Fibroblast of skin of right quadriceps (primary cell): ENCODE results near the gene SLC10A3.
A peak's percentile ranks its signal among the peaks of the same experiment; 100 is the strongest.

ENCODE experiments used
- DNase-seq: peaks from one replicate; pipeline ENCODE4 v3.0.0-alpha.2; 2013

SLC10A3 gene

DNA sequence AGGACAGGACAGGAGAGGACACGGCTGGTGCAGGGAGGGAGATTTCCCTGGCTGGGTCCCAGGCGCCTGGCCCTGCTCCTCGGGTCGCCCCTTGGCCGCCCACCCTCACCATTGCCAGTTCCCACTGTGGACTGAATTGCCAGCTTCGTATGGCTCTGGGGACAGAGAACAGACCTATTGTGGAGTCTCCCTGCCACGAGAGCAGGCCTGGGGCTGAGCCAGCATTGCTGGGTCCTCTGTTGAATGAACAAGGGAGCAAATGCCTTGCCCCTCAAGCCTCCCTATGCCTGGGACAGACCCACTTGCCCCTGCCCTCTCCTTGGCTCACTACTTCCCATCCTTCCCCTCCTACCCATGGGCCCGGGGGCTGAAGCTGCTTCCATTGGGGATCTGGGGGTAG, 28.0 kb downstream of the SLC10A3 start:
- DNase-seq, result no peak

DNA sequence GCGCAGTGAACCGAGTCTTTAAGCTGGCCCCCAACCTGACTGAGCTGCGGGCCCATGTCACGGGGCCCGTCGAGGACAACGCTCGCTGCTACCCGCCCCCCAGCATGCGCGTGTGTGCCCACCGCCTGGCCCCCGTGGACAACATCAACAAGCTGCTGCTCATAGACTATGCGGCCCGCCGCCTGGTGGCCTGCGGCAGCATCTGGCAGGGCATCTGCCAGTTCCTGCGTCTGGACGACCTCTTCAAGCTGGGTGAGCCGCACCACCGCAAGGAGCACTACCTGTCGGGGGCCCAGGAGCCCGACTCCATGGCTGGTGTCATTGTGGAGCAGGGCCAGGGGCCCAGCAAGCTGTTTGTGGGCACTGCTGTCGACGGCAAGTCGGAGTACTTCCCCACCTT, 30.1 kb downstream of the SLC10A3 start:
- DNase-seq, result no peak

DNA sequence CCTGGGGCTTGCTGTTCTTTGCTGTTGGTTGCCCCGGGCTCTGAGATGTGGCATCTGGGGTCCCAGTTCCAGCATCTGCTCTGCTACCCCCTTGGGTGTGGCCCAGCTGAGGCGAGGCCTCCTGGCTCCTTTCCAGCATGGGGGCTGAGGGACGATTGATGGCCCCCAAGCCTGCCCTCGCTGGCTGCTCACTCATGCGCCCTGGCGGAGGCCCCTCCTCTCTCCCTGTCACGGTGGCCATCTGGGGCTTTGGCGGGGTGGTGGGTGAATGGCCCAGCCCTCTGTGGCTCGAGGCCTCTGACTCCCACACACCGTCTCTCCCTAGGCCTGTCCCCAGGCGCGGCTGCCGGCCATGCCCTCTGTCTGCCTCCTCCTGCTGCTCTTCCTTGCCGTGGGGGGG, 30.6 kb downstream of the SLC10A3 start:
- DNase-seq, result no peak

DNA sequence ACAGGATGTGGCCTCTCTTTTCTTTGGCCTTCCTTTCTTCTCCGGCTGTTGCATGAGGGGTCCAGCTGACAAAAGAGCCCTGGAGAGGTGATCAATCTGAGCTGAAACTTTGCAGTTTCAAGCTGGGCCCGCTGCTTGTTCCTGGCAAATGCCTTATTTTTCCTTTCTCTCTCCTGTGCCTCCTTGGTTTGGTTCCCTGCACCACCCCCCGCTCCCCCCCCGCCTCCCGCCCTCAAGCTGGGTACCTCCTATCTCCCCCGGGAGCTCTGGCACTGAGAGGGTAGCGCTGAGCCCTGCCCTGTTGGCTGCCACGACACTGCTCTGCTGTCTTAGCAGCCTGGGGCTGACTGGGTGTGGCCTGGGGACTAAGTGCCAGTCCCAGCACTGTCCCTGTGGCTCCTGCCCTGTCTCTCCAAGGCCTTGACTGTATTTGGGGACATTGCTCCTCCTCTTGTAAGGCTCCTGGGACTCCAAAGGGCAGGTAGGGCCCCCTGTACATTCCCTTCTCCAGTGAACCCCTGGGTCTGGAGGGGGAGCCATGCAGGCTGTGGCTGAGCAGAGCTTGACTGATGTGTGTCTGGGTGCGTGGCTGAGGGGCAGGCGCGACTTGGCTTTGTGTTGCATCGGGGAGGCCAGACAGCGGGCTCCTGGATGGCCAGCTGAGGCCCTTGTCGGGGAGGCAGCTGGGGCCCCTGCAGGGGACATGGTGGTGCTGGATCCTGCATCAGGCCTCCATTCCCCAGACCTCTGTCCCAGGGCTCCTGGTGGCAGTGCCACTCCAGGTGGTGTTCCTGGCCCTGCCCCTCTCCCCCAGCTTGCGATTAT, 31.3 kb downstream of the SLC10A3 start:
- DNase-seq, result peak; percentile 4

DNA sequence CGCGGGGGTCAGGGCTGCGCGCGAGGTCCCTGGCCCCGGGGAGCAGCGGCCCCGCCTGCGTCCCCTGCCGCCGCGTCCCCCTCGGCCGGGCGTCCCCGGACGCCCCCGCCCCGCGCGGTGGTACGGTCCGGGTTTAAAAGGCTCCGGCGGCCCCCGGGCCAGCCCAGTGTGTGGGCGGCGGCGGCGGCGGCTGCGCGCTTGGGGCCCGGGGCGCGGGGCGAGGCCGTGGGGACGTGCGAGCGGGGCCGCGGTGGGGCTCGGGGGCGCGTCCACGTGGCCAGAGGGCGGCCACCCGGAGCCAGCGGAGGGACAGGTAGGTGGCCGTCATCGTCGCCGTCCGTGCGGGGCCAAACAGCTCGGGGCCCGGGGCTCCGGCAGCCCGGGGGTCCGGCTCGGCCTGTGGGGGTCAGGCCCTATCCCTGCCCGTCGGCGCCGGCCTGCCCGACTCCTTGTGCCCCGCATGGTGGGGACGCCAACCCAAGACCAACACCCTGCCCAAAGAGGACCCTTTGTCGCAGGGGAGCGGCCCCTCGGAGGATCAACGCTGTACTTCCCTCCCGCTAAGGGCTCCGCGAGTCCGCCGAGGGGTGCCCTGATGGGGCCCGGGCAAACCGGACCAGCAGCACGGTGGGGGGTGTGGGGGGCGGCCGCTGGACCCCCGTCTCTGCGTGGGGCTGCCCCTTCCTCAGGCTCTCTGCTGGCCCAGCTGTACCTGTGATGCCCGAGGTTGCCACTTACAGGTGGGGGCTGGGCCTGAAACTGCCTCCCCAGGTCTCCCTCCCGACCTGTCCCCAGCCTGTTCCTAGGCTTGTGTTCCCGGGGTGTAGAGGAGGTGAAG, 32.1 kb downstream of the SLC10A3 start, which contains the start of gene PLXNA3:
Gene PLXNA3 (plus strand): TSS at position 166 of the 838 bp plus-strand sequence. CDS start 1,903 bp downstream, outside the sequence.
- peak; percentile 48 for DNase-seq

DNA sequence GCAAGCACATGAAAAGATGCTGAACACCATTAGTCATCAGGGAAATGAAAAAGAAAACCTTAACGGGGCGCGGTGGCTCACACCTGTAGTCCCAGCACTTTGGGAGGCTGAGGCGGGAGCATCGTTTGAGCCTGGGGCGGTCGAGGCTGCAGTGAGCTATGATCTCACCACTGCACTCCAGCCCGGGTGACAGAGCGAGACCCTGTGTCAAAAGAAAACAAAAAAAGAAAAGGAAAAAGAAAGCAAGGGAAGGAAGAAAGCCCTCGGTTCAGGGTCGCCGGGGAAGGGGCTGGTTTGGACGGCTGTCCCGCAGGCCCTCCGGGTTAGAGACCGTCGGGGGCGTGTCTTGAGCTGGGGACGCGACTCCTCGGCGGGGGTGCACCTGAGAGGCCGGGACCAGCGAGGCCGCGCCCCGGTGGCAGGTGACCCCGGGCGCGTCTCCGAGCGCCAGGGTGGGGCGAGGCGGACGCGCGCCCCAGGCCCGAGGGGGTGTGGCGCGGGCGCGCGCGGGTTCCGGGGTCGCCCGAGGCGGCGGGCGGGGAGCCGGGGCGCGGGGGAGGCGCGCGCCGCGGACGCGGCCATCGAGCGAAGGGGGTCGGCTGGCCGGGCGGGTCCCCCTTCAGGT, 32.8 kb downstream of the SLC10A3 start:
- DNase-seq, result peak; percentile 30

DNA sequence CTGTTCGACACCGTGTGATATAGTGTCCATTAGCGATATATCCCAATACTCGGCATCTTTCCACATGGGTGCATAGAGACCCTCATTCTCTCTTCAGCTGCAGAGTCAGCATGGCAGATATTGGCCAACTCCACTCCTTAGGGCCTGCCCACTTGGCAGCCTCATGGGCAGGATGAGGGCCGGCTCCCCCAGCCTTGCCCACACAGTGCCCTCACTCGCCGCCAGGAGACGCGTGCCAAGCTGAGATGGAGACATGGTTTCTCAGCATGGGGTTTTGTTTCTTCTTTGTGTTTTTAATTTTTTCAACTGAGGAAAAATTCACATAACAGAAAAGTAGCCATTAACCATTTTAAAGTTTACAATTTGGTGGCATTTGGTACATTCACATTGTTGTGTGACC, 37.6 kb downstream of the SLC10A3 start:
- no peak for DNase-seq

DNA sequence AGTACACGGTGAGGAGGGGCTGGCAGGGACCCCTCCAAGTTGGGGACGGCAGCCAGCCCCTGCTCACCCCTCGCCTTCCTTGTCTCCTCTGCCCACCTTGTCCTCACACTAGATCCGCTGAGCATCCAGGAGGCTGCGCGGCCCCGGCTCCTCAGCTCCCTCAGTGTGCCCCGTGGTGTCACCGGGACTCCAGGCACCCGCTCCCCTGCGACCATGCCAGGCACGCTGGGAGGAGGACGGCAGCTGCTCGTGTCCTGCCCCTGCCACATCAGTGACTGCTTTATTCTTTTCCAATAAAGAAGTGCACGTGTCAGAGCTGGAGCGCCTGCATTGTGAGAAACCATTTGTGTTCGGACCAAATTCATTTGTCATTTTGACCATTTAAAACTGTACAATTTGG, 40.1 kb downstream of the SLC10A3 start:
- DNase-seq, result no peak

DNA sequence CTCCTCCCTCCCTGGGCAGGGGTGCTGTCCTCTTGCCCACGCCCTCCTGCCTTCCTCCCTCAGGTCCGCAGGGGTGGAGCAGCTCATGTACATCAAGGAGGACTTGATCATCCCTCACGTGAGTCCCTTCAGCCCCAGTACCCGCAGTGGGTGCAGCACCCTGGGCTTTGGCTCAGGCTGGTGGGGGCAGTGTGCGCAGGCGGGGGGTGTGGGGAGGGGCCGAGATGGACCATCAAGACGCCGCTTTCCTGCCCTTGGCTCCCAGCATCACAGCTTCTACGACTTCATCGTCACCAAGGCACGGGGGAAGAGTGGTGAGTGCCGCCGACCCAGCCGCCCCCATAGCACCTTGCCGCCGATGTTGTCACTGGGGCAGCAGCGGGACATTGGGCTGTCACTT, 40.8 kb downstream of the SLC10A3 start:
- DNase-seq, result no peak

DNA sequence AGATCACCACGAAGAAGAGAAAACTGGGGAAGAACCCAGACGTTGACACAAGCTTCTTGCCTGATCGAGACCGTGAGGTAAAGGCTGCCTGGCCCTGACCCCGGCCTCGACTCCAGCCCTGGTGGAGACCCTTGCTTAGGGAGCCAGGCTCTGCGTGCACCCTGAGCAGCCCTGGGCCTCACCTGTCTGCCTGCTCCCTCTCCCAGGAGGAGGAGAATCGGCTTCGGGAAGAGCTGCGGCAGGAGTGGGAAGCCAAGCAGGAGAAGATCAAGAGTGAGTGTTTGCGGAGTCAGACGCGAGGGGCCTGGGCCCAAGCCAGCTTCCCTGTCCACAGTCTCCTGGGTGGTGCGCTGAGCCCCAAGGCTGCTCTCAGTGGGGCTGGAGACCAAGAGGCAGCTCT, 41.9 kb downstream of the SLC10A3 start:
- no peak for DNase-seq

DNA sequence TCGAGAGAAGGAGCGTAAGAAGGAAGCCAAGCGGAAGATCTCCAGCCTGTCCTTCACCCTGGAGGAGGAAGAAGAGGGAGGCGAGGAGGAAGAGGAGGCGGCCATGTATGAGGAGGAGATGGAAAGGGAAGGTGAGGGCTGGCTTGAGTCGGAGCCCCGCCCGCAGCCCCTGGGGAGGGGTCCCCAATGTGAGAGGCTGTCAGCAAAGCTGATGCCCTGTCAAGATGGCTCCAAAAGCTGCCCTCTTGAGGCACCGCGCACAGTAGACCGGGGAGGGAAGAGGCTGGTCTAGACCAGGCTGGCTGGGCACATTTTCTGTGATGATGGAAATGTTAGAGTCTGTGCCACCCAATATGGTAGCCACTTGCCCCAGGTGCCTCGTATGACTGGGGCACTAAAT, 44.0 kb downstream of the SLC10A3 start:
- DNase-seq, result no peak

DNA sequence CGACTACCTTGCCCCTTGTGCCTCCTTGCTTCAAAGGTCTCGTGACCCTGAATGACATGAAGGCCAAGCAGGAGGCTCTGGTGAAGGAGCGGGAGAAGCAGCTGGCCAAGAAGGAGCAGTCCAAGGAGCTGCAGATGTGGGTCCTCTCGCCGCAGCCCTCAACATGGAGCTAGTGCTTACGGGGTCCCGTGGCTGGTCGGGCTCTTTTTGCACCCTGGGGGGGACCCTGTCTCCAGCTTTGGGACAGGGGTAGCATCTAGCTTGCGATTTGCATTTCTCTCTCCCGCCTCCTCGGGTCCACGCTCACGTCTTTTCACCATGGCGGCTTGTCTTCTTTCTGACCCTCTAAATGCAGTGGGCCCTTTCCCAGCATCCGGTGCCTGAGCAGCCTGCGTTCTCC, 44.7 kb downstream of the SLC10A3 start:
- no peak for DNase-seq

DNA sequence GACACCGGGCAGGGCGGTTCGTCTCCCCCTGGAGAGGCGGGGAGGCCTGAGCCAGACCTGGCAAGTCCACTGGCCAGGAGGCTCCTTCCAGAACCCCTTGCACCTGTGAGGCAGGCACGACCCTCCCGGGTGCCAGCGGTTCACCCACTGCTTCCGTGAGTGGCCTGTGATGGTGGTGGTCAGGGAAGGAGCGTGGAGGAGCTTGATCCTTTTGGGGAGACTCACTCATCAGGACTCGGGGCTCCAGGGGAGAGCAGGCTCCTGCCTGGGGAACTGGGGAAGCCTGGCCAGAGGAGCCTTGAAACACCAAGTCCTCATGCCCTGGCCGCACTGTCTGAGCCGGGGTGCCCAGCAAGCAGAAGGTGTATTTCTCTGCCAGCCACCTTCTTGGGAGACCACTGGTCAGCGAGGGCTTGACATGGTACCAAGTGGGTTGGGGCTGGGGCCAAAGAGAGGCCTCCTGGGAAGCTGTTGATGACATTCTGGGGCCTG, 45.6 kb downstream of the SLC10A3 start:
- DNase-seq, result no peak

DNA sequence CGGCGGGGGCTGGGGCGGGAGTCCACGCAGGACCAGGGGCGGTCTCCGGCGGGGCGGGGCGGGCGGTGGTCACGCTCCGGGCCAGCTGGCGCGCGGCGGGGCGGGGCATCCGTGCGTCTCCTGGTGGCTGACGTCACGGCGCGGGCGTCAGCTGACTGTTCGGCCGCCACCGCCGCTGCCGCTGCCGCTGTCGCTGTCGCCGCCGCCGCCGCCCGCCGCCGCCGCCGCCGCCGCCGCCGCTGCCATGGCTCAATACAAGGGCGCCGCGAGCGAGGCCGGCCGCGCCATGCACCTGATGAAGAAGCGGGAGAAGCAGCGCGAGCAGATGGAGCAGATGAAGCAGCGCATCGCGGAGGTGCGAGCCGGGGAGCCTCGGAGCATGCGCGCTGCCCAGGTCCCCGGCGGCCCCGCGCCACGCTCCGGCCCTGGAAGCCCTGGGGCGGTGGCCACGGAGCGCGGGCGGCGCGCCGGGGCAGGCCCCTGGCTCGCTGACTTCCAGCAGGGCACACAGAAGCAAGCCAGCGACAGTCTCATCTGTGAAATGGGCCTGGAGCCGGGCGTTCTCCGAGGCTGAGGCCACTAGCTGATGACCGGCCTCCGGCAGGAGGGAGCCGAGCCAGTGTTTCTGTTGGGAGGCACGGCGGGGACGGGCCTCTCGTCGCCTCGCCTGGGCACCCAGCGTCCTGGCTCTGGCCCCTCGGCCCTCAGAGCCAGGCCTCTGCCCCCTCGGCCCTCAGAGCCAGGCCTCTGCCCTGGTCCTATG, 46.3 kb downstream of the SLC10A3 start, which contains the start of gene FAM50A:
Gene FAM50A (plus strand): TSS at position 150 of the 763 bp plus-strand sequence. CDS start 95 bp downstream, at position 245.
- DNase-seq, result peak; percentile 47

DNA sequence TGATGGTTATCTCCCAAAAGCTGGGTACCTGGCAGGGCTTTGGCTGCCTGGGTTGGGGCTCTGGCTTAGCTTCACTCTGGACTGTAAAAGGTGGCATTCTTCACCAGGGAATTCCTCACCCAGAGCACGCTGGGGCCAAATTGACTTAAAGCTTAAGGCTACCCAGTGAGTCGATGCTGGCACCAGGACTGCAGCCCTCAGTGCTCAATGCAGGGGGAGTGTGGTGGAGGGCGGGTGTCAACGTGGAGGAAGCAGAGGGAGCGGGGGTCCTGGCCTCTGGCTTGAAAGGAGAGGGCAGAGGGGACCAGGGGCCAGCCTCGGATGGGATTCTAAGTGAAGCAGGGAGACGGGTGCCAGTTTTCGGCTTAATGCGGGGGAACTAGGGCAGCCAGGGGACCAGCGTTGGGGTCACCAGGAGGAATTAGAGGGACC, 46.9 kb downstream of the SLC10A3 start:
- DNase-seq, result no peak

DNA sequence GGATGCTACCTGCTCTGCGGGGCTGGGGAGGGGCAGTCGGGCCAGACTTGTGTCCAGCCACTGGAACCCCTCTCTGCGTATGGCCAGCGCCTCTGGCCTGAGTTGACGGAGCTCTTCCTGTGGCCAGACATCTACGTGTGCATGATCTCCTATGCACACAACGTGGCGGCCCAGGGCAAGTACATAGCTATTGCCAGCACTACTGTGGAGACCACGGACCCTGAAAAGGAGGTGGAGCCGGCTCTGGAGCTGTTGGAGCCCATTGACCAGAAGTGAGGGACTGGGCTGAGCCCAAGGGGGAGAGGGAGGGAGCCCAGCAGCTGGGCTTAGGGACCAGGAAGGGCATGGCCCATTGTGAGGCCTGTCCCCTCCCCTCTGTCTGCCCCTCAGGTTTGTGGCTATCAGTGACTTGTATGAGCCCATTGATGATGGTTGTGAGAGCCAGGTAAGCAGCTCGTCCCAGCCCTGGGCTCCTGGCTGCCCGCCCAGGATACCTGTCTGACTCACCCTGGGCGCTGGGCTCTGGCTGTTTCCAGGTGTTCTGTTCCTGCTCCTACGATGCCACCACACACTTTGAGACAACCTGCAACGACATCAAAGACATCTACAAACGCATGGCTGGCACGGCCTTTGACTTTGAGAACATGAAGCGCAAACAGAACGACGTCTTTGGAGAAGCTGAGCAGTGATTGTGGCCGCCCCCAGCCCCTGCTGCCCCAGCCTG, 48.3 kb downstream of the SLC10A3 start:
- DNase-seq, result no peak

DNA sequence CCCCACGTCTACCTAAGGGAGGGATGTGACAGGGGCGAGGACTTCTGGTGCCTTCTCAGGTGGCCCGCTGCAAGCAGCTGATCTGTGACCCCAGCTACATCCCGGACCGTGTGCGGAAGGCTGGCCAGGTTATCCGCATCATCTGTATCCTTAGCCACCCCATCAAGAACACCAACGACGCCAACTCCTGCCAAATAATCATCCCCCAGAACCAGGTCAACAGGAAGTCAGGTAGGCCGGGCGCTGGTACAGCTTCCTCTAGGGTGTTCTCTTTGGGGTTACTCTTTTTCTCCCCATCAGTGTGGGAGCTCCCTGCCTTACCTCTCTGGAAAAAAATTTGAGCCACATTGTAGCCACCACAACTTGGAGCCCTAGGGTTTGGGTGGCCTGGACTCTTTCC, 48.9 kb downstream of the SLC10A3 start:
- no peak for DNase-seq

DNA sequence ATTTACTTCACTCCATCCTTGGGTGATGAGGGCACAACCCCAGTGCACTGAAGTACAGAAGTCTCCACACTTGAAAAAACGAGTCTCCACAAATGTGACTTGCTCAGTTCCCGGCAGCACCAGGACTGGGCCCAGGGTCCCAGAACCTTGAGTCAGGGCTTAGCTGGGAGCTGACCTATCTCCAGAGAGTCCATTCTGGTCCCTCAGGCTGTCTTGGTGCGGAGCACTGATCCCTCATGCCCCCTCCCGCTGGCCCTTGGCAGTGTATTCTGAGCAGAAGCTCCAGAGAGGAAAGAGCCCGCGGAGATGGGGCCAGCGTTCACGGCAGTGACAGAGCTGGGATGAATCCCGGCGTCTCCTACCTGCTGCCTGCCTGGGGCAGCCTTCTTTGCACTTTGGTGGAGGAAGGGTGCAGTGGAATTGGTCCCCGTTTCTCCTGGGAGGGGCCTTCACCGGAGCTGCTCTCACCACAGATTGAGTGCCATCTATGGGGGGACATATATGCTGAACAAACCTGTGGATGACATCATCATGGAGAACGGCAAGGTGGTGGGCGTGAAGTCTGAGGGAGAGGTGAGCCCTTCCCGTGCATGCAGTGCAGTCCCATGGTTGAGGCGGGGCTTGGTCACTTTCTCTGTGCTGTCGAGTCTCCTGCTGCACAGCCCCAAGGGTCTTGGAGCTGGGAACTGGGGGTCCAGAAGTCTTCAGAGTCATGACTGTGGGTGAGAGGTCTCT, 49.6 kb downstream of the SLC10A3 start:
- no peak for DNase-seq

DNA sequence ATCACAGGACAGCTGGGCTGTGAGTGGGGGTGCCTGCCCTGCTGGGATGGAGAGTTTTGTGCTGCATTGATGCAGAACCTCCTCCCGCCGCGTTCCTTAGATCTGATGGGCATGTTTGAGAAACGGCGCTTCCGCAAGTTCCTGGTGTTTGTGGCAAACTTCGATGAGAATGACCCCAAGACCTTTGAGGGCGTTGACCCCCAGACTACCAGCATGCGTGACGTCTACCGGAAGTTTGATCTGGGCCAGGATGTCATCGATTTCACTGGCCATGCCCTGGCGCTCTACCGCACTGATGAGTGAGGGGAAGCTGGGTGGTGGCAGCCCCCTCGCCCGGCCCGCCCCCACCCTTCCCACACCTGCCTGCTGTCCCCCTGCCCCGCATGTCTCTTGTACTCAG, 50.6 kb downstream of the SLC10A3 start:
- no peak for DNase-seq

DNA sequence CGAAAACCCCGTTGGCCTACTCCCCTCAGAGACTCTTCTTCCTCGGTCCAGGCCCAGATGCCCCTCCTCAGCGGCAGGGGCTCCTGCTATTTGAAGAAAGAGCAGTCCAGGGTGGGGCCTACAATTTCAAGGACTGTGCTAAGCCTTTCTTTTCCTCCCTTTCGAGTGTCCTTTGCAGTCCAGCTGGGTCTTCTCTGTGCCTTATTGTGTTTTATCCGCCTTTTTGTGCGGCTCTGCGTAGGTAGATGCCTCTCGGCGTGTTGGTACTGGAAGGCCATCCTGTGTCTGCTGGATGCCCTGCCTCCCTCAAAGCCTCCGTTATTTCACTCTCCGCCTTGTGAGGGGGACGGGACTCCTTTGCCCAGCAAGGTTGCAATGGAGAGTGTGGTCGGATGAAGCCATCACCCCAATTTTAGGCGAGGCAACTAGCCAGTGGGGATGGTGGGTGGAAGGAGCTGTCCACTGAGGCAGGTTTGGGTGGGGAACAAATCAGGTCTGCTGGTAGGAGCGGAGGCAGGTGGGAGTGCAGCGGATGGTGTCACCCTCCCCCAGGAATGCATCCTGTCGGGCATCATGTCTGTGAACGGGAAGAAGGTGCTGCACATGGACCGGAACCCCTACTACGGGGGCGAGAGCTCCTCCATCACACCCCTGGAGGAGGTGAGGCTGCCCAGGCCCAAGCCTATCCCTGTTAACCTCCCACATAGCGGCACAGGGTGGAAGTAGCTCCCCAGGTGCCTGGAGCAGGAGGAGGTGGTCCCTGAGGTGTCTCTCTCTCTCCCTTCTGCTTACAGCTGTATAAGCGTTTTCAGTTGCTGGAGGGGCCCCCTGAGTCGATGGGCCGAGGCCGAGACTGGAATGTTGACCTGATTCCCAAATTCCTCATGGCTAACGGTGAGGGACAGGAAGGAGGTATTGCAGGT, 52.2 kb downstream of the SLC10A3 start:
- DNase-seq, result no peak
